Fibroblast of the conjunctiva (primary cell): Measurements from ENCODE around the gene IGF2BP3.

Experiments
- DNase-seq: peaks from one replicate; pipeline ENCODE4 v3.0.0-alpha.2; 2010; ENCODE audit warnings: low read depth

The IGF2BP3 gene

GRCh38 chr7:23295401-23295697 lies 174.9 kb downstream of the IGF2BP3 start:
- DNase-seq: no peak

- no peak for DNase-seq
Measured at GRCh38 chr7:23294549-23295400, 175.5 kb downstream of the IGF2BP3 start.

DNA sequence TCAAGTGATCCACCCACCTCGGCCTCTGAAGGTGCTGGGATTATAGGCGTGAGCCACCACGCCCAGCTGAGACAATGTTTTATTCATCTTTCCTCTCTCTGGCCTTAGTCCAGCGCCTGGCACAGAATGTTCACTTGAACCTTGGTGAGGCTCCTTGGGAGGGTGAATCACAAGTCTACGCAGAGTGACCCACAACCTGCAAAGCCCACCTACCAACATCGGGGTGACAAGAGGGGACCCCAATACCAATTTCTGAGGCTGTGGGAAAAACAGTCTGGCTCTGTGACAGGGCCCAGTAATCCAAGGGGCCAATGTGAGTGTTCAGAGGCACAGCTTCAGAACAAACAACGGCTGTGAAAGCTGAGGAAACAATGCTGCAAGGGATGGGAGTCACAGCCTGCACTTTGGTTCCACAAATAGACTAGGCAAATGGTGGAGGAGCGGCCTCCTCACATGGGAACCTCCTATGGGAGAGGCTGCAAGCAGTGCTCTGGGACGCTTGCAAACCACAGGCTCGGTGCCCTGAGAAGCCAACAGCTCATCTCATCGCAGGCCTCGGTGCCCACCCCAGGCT lies 176.7 kb downstream of the IGF2BP3 start:
- DNase-seq: no peak

- DNase-seq: no peak
Measured at GRCh38 chr7:23292623-23293022, 177.7 kb downstream of the IGF2BP3 start.

DNA sequence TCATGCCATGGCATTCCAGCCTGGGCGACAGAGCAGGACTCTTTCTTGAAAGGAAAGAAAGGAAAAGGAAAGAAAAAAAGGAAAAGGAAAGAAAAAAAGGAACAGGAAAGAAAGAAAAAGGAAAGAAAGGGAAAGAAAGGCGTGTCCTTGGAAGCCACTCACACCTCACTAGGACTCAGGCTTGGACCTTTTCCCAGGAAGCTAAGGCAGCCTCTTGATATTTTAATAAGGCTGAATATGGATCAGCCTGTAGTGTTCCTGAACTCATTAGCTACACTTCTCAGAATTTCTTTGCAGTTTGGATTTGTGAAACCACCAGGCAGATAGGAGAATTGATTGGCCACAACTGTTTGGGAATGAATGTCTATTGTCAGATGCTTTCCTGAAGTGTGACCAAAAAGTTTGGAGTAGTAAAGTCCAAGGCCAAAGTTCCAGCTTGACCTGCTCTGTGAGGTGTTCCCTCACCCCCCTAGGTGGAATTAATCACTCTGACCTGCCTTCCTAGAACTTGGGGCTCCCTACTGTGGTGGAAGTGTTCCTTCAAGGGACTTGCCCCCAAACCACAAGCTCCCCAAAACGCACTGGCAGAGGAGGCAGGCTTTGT lies 178.2 kb downstream of the IGF2BP3 start:
- DNase-seq: no peak

GRCh38 chr7:23290993-23291392 lies 179.3 kb downstream of the IGF2BP3 start:
- DNase-seq: no peak

- no peak for DNase-seq
Measured at GRCh38 chr7:23287612-23288011, 182.7 kb downstream of the IGF2BP3 start.

- no peak for DNase-seq
Measured at GRCh38 chr7:23285657-23286646, 184.3 kb downstream of the IGF2BP3 start.

DNA sequence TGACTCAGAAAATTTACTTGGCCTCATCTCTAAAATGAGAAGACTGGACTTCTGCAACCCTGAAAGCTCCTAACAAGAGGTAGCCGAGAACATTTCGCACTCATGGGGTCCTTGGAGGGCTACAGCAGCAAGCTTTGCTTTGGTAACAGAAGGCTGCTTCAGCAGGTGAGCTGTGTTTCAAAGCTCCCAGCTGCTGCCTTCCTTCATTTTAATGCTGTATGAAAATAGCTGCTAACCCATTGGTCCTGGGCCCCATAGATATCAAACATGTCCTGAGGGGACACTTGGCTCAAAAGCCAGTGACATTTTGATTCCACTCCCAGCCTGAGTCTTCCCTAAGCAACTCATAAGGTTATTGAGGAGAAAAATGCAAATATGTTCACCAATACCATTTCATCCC lies 185.4 kb downstream of the IGF2BP3 start:
- DNase-seq: no peak

GRCh38 chr7:23283086-23283485 lies 187.2 kb downstream of the IGF2BP3 start:
- no peak for DNase-seq

- no peak for DNase-seq
Measured at GRCh38 chr7:23279819-23280525, 190.3 kb downstream of the IGF2BP3 start.

- peak; percentile 65 for DNase-seq
Measured at GRCh38 chr7:23277359-23277989, 192.8 kb downstream of the IGF2BP3 start.

DNA sequence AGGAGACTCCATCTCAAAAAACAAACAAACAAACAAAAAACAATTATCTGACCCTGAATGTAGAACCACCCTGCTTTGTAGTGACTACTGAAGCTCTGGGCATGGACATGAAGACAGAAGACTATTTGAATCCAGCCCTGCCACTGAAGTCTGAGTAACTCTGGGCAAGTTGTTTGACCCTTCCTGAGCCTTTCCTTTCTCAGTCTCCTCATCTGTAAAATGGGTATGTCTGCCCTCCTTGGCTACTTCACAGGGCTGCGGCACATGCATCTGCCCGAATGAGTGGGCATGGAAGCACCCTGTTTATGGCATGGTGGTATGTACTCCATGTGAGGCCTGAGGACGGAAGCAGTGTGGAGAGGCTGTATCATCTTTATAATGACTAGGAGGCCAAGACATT lies 193.3 kb downstream of the IGF2BP3 start:
- no peak for DNase-seq

DNA sequence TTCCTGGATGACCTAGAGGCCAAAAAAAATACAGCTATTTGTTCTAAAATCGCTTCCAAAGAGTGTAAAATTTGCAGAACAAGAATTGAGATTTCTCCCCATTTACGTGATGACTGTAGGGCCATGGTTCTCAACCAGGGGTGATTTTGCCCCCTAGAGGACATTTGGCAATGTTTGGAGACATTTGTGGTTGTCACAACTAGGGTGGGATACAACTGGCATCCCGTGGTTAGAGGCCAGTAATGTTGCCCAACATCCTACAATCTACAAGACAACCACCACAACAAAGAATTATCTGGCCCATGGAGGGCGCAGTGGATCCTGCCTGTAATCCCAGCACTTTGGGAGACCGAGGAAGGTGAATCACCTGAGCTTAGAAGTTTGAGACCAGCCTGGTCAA lies 193.9 kb downstream of the IGF2BP3 start:
- DNase-seq: no peak

DNA sequence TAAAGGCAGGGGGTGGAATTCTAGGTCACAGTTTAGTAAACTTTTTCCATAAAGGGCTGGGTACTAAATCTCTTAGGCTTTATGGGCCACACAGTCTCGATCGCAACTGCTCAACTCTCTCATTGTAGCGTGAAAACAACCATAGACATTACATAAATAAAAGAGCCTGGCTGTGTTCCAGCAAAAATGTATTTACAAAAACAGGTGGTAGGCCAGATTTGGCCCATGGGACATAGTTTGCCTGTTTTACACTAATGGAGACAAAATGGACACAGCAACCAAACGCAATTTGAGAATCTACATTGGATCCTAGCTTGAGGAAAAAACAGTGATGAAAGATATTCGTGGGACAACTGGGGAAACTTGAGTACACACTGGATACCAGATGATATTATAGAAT lies 194.4 kb downstream of the IGF2BP3 start:
- DNase-seq: no peak

DNA sequence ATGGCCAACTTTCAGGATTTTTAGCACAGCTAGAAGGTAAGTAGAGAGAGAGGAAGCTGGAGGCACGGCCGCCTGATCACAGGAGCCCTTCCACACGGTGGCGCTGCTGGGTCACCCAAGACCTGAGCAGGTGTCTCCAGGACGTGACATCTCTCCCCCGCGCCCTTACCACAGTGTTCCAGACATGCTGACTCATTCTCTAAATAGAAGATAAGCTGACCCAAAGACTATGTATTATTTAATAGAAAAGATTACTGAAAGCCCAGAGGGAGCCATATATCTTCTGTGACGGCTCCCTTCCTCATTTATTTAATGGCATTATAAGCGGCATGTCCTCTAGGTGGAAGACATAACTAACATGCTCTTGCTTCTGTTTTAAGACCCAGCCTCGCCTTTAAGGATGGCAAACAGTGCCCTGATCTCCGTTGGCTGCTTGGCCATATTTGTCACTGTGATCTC lies 197.1 kb downstream of the IGF2BP3 start:
- DNase-seq: peak; percentile 68

DNA sequence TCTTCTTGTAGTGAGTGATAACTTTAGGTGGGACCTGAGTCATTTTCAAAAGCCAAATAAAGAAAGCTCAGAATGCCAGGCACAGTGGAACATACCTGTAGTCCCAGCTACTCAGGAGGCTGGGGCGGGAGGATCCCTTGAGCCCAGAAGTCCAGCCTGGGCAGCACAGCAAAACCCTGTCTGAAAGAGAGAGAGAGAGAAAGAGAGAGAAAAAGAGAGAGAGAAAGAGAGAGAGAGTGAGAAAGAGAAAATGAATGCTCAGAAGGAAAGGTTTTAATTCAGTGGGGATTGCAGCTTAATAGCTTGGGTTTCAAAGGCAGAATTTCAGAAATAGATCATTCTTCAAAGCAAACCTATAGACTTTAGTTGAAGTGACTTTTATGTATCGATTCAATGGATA lies 198.0 kb downstream of the IGF2BP3 start:
- DNase-seq: no peak

GRCh38 chr7:23268746-23269145 lies 201.5 kb downstream of the IGF2BP3 start:
- DNase-seq: no peak

DNA sequence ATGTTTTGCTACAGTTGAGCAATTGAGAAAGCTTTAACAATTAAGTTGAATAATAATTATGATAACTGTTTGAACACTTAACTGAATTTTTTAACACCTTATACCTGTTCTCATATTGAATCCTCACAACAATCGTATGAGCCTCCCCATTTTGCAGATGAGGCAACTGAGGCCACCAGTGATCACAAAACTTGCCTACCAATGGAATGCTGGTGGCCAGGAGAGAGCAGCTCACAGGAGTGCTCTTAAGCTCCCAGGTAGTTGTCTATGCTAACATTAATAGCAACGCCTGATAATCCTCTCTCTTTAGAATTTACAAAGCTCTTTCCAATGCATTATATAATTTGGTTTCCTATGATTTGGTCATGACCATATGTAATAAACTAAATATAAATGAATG lies 202.1 kb downstream of the IGF2BP3 start:
- no peak for DNase-seq

- DNase-seq: no peak
Measured at GRCh38 chr7:23267357-23267756, 202.9 kb downstream of the IGF2BP3 start.

DNA sequence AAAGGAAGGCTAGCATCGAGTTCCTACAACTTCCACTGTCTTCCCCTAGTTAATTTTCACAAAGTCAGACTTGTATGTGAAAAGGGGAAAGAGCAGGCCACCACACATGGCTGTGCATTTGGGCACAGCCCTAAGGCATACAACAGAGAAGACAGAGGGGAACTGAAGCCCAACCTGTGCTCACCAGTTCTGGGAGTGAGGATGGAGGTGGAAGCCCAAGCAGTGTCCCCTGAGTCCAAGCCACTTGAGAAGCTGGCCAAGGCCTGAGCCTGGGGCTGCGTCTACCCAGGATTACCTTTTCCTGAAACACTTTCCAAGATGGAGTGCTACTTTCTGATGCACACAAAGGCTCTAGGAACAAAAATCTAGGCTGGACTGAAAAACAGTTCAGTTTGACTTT lies 203.4 kb downstream of the IGF2BP3 start:
- no peak for DNase-seq
